Type B pancreatic cell (in vitro differentiated cells): ENCODE measurements around the gene ATP6V1G2. TPM values are rescaled to one million over a fixed set of nuclear protein-coding genes. Genes with fewer than 3 reads are reported as not detected.

Experiments
- DNase-seq: peaks from one replicate; pipeline ENCODE4 v3.0.0; 2021; ENCODE audit warnings: mixed read lengths; ENCODE audit not compliant: unreplicated experiment; ENCODE audit errors: extremely low spot score
- H3K27ac Mint-ChIP-seq: 2 replicates; pipeline ENCODE4 v1.8.0; 2021; ENCODE audit warnings: mild to moderate bottlenecking, mixed read lengths
- H3K27me3 Mint-ChIP-seq: 2 replicates; pipeline ENCODE4 v1.8.0; 2021; ENCODE audit warnings: mixed read lengths
- H3K36me3 Mint-ChIP-seq: 2 replicates; pipeline ENCODE4 v1.8.0; 2021; ENCODE audit warnings: mixed read lengths
- H3K4me1 Mint-ChIP-seq: one replicate; pipeline ENCODE4 v1.8.0; 2021; ENCODE audit warnings: mixed read lengths; ENCODE audit not compliant: unreplicated experiment
- H3K4me3 Mint-ChIP-seq: 2 replicates; pipeline ENCODE4 v1.8.0; 2021; ENCODE audit warnings: mild to moderate bottlenecking, mixed read lengths
- H3K9me3 Mint-ChIP-seq: 2 replicates; pipeline ENCODE4 v1.8.0; 2021; ENCODE audit warnings: mixed read lengths
- total RNA-seq: library from RNA; stranded (reverse); gene quantifications from 2 replicates; pipeline ENCODE4 v1.2.1, GENCODE V29; 2021; ENCODE audit warnings: low replicate concordance
- TF ChIP-seq, protein P1 (sequence below): fragments of 200-600 bp; sonication (generic); conservative IDR thresholded peaks from 2 replicates; pipeline ENCODE4 v1.5.0; 2021; ENCODE audit warnings: antibody characterized with exemption, mild to moderate bottlenecking

Gene ATP6V1G2
- total RNA-seq, 1 donor from 2014 or later: 5.9 TPM

DNA sequence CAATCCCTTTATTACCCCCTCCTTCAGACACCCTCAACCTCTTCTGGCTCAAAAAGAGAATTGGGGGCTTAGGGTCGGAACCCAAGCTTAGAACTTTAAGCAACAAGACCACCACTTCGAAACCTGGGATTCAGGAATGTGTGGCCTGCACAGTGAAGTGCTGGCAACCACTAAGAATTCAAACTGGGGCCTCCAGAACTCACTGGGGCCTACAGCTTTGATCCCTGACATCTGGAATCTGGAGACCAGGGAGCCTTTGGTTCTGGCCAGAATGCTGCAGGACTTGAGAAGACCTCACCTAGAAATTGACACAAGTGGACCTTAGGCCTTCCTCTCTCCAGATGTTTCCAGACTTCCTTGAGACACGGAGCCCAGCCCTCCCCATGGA, 31.2 kb upstream of the ATP6V1G2 start:
- Mint-ChIP-seq H3K27me3 (peaks cover 34% of the 10 kb centered on the region), H3K9me3 (no peaks in the 10 kb centered on the region), H3K4me3 (no peak overlapping the region), H3K27ac (no peak overlapping the region), H3K36me3 (no peaks in the 10 kb centered on the region), H3K4me1 (peaks cover 9% of the 10 kb centered on the region)
- TF ChIP-seq, protein P1, sequence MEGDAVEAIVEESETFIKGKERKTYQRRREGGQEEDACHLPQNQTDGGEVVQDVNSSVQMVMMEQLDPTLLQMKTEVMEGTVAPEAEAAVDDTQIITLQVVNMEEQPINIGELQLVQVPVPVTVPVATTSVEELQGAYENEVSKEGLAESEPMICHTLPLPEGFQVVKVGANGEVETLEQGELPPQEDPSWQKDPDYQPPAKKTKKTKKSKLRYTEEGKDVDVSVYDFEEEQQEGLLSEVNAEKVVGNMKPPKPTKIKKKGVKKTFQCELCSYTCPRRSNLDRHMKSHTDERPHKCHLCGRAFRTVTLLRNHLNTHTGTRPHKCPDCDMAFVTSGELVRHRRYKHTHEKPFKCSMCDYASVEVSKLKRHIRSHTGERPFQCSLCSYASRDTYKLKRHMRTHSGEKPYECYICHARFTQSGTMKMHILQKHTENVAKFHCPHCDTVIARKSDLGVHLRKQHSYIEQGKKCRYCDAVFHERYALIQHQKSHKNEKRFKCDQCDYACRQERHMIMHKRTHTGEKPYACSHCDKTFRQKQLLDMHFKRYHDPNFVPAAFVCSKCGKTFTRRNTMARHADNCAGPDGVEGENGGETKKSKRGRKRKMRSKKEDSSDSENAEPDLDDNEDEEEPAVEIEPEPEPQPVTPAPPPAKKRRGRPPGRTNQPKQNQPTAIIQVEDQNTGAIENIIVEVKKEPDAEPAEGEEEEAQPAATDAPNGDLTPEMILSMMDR: no peak
- no peak for DNase-seq

GRCh38 chr6:31576897-31577578, 30.6 kb upstream of the ATP6V1G2 start:
- Mint-ChIP-seq H3K4me1 (peaks cover 9% of the 10 kb centered on the region), H3K27ac (no peak overlapping the region), H3K27me3 (peaks cover 32% of the 10 kb centered on the region), H3K36me3 (no peaks in the 10 kb centered on the region), H3K4me3 (no peak overlapping the region), H3K9me3 (no peaks in the 10 kb centered on the region)
- no peak for DNase-seq
- TF ChIP-seq, protein P1: no peak

DNA sequence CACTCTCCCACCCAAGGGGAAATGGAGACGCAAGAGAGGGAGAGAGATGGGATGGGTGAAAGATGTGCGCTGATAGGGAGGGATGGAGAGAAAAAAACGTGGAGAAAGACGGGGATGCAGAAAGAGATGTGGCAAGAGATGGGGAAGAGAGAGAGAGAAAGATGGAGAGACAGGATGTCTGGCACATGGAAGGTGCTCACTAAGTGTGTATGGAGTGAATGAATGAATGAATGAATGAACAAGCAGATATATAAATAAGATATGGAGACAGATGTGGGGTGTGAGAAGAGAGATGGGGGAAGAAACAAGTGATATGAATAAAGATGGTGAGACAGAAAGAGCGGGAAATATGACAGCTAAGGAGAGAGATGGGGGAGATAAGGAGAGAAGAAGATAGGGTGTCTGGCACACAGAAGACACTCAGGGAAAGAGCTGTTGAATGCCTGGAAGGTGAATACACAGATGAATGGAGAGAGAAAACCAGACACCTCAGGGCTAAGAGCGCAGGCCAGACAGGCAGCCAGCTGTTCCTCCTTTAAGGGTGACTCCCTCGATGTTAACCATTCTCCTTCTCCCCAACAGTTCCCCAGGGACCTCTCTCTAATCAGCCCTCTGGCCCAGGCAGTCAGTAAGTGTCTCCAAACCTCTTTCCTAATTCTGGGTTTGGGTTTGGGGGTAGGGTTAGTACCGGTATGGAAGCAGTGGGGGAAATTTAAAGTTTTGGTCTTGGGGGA, 29.7 kb upstream of the ATP6V1G2 start:
- peak overlapping the region; percentile 4 for H3K4me3 Mint-ChIP-seq
- H3K27me3 Mint-ChIP-seq: peaks cover 29% of the 10 kb centered on the region
- no peak overlapping the region for H3K27ac Mint-ChIP-seq
- no peaks in the 10 kb centered on the region for H3K9me3 Mint-ChIP-seq
- no peaks in the 10 kb centered on the region for H3K36me3 Mint-ChIP-seq
- peaks cover 6% of the 10 kb centered on the region for H3K4me1 Mint-ChIP-seq
- TF ChIP-seq, protein P1: no peak
- DNase-seq: no peak

GRCh38 chr6:31575335-31575901, 29.0 kb upstream of the ATP6V1G2 start, which contains the start of gene TNF:
TNF (plus strand) TSS chr6:31575565; CDS start chr6:31575742, 177 bp downstream.
- Mint-ChIP-seq H3K27ac (no peak within 1 kb of the TSS), H3K36me3 (no peaks in the 10 kb centered on the region), H3K4me1 (peaks cover 1% of the 10 kb centered on the region), H3K9me3 (no peaks in the 10 kb centered on the region), H3K27me3 (peaks cover 26% of the 10 kb centered on the region), H3K4me3 (peak within 1 kb of the TSS; percentile 4)
- TF ChIP-seq, protein P1: no peak
- no peak for DNase-seq

GRCh38 chr6:31574106-31575061, 28.0 kb upstream of the ATP6V1G2 start:
- no peaks in the 10 kb centered on the region for H3K4me1 Mint-ChIP-seq
- no peaks in the 10 kb centered on the region for H3K9me3 Mint-ChIP-seq
- H3K36me3 Mint-ChIP-seq: no peaks in the 10 kb centered on the region
- TF ChIP-seq, protein P1: no peak
- no peak overlapping the region for H3K27ac Mint-ChIP-seq
- H3K27me3 Mint-ChIP-seq: peaks cover 32% of the 10 kb centered on the region
- no peak overlapping the region for H3K4me3 Mint-ChIP-seq
- DNase-seq: no peak
